HCT116 (cell line): ENCODE measurements around the gene ACTR1B.
"Not testable (repeated sequence)": the region's sequence is repeated elsewhere in the genome, so short reads cannot be mapped to it uniquely, and the experiment has no call there.

Experiments used
- EZH2phosphoT487 ChIP-seq: fragments of 200-600 bp; IDR thresholded peaks from 2 replicates; pipeline ENCODE4 v1.6.1; 2018; ENCODE audit warnings: antibody characterized with exemption, borderline replicate concordance
- JUND ChIP-seq: IDR thresholded peaks from 2 replicates; pipeline ENCODE4 v1.6.1; 2012
- MAX ChIP-seq: IDR thresholded peaks from 2 replicates; pipeline ENCODE4 v1.6.1; 2012
- POLR2A ChIP-seq: IDR thresholded peaks from 2 replicates; pipeline ENCODE4 v1.7.0; 2011; ENCODE audit warnings: borderline replicate concordance; ENCODE audit not compliant: insufficient read depth, insufficient read length; ENCODE audit errors: extremely low read depth
- POLR2AphosphoS5 ChIP-seq: IDR thresholded peaks from 2 replicates; pipeline ENCODE4 v1.6.1; 2011; ENCODE audit warnings: mild to moderate bottlenecking, low read depth, low read length, moderate library complexity
- REST ChIP-seq: IDR thresholded peaks from 2 replicates; pipeline ENCODE4 v1.6.1; 2012; ENCODE audit warnings: low read depth
- SIN3A ChIP-seq: IDR thresholded peaks from 2 replicates; pipeline ENCODE4 v1.6.1; 2012; ENCODE audit warnings: low read depth
- SP1 ChIP-seq: IDR thresholded peaks from 2 replicates; pipeline ENCODE4 v1.6.1; 2012; ENCODE audit warnings: low read depth
- ZFX ChIP-seq: fragments of 450-650 bp; IDR thresholded peaks from 2 replicates; pipeline ENCODE4 v1.6.1; 2017
- ZNF274 ChIP-seq: fragments of 200-500 bp; sonication (Bioruptor generic); IDR thresholded peaks from 2 replicates; pipeline ENCODE4 v1.6.1; 2014; ENCODE audit warnings: mild to moderate bottlenecking, low read depth, low read length, inconsistent platforms
- TF ChIP-seq, protein P1 (sequence below), 3 experiments: fragments of 200-600 bp in 1 of 3; sonication (generic) in 1 of 3; IDR thresholded peaks in 2 of 3; conservative IDR thresholded peaks in 1 of 3; 2 replicates each; pipeline ENCODE4 v1.5.1; 2012 to 2017; ENCODE audit warnings: low read depth in 2 of 3, low read length in 2 of 3, antibody characterized with exemption in 1 of 3, borderline replicate concordance in 1 of 3, control low read depth in 1 of 3, mild to moderate bottlenecking in 1 of 3, mixed read lengths in 1 of 3, mixed run types in 1 of 3, moderate library complexity in 1 of 3; ENCODE audit not compliant: insufficient read depth in 1 of 3

GRCh38 chr2:97608745-97609144 is 55.1 kb downstream of the ACTR1B start:
- not testable (repeated sequence) for TF ChIP-seq POLR2A, MAX, SP1, POLR2AphosphoS5, JUND, ZNF274, SIN3A, REST, EZH2phosphoT487, ZFX
- TF ChIP-seq, protein P1, sequence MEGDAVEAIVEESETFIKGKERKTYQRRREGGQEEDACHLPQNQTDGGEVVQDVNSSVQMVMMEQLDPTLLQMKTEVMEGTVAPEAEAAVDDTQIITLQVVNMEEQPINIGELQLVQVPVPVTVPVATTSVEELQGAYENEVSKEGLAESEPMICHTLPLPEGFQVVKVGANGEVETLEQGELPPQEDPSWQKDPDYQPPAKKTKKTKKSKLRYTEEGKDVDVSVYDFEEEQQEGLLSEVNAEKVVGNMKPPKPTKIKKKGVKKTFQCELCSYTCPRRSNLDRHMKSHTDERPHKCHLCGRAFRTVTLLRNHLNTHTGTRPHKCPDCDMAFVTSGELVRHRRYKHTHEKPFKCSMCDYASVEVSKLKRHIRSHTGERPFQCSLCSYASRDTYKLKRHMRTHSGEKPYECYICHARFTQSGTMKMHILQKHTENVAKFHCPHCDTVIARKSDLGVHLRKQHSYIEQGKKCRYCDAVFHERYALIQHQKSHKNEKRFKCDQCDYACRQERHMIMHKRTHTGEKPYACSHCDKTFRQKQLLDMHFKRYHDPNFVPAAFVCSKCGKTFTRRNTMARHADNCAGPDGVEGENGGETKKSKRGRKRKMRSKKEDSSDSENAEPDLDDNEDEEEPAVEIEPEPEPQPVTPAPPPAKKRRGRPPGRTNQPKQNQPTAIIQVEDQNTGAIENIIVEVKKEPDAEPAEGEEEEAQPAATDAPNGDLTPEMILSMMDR (IDR thresholded peaks at IDR 0.05 in 2 of 3, conservative IDR thresholded peaks at IDR 0.05 in 1 of 3; ENCODE audit: borderline replicate concordance in 1 of 3, insufficient read depth in 1 of 3, low read depth in 2 of 3, low read length in 2 of 3) = not testable (repeated sequence)
